ENCODE measurements around the gene SDHD. TPM values are rescaled to one million over a fixed set of nuclear protein-coding genes. Genes with fewer than 3 reads are reported as not detected.
A peak's percentile ranks its signal among the peaks of the same experiment; 100 is the strongest.

Gene SDHD
- total and polyA plus RNA-seq, 9 of the 15 experiments (the other 6 are each of a cell fraction or from before 2014, with no cell fraction given): 150 to 1,225 (median 215) TPM

- peak; percentile 98 to 99 (median 99) for TF ChIP-seq ZBTB11 (CRISPR knock-in tag; IDR thresholded peaks at IDR 0.05)
- TF ChIP-seq ELF2 (CRISPR knock-in tag; IDR thresholded peaks at IDR 0.05): peak; percentile 76; the same call in 1 of the 2 replicates
- 0 out of 2 replicates have a peak, but pooled peaks have one; percentile 17 for TF ChIP-seq CEBPG (CRISPR knock-in tag; IDR thresholded peaks at IDR 0.05)
- TF ChIP-seq CEBPG (tag; conservative IDR thresholded peaks at IDR 0.05 in 1 of 2, IDR thresholded peaks at IDR 0.05 in 1 of 2): no peak
- peak; percentile 100 for TF ChIP-seq ZBTB40 (IDR thresholded peaks at IDR 0.05)
- no peak for TF ChIP-seq ZBTB40 (CRISPR knock-in tag; IDR thresholded peaks at IDR 0.05)
- TF ChIP-seq ELK3 (CRISPR knock-in tag; IDR thresholded peaks at IDR 0.05): no peak
- no peak for TF ChIP-seq CBFA2T2 (conservative IDR thresholded peaks at IDR 0.05)
- no peak for TF ChIP-seq ZNF133 (CRISPR knock-in tag; IDR thresholded peaks at IDR 0.05)
- TF ChIP-seq MLLT1 (IDR thresholded peaks at IDR 0.05): peak in 1 of 2 experiments; percentile 37; a peak in 1 of 4 replicates
Measured at GRCh38 chr11:112073941-112074811, 12.5 kb upstream of the SDHD start, which contains the start of the genes NKAPD1 and PIH1D2 (continued).

Data from K562 (cell line).